Colonic mucosa (tissue), 4 donors: ENCODE data around the gene IGSF22. TPM values are rescaled to one million over a fixed set of nuclear protein-coding genes. Genes with fewer than 3 reads are reported as not detected.

Source experiments
- DNase-seq: peaks from one replicate; pipeline ENCODE4 v3.0.0-alpha.2; 2020
- H3K27ac ChIP-seq: fragments of 200-600 bp; one replicate; pipeline ENCODE4 v1.8.0; 2021
- H3K27me3 ChIP-seq: fragments of 200-600 bp; one replicate; pipeline ENCODE4 v1.8.0; 2021
- H3K36me3 ChIP-seq: fragments of 200-600 bp; one replicate; pipeline ENCODE4 v1.8.0; 2021
- H3K4me1 ChIP-seq: fragments of 200-600 bp; one replicate; pipeline ENCODE4 v1.8.0; 2021; ENCODE audit warnings: mild to moderate bottlenecking
- H3K4me3 ChIP-seq: fragments of 200-600 bp; one replicate; pipeline ENCODE4 v1.8.0; 2021
- H3K9ac ChIP-seq, 2 donors: one replicate each; pipeline ENCODE4 v1.7.0; 2013; ENCODE audit warnings: control low read depth in 2 of 2, low read depth in 2 of 2, low read length in 2 of 2
- H3K9me3 ChIP-seq: fragments of 200-600 bp; one replicate; pipeline ENCODE4 v1.8.0; 2021
- CTCF ChIP-seq: fragments of 200-600 bp; IDR thresholded peaks from one replicate; pipeline ENCODE4 v1.8.0; 2022; ENCODE audit warnings: antibody characterized with exemption, mild to moderate bottlenecking
- intact Hi-C: fragments of 100-400 bp; cut with DNase I; formaldehyde crosslinking; loops from one replicate; pipeline ENCODE4 v1.14.1; 2022
- total RNA-seq, 2 donors: library from RNA; stranded (reverse); fragmentation: NEBNext Ultra II Directional in 1 of 2; extraction: Animal tissue kit (Norgen Biotek cat#: 25700) in 1 of 2; gene quantifications; one replicate each; pipeline ENCODE4 v1.2.1, GENCODE V29; 2021
- donor health status: healthy.
- donor health status: DM: no; HTN: no; CAD: no.
- donor health status: DM: no; HTN: no; CAD: no.

Gene IGSF22
- total RNA-seq, 2 donors from 2014 or later, result 0.42 to 1.3 TPM

- Histone ChIP-seq H3K4me1 (no peaks in the 10 kb centered on the region), H3K36me3 (no peaks in the 10 kb centered on the region), H3K9ac (no peak overlapping the region), H3K27me3 (no peaks in the 10 kb centered on the region), H3K27ac (no peak overlapping the region), H3K4me3 (no peak overlapping the region), H3K9me3 (no peaks in the 10 kb centered on the region)
- DNase-seq, result no peak
- no peak for TF ChIP-seq CTCF
- intact Hi-C loops, result loop anchor here (10.0 kb wide), 2 partner anchors 185 to 615 kb away; no protein-coding TSS in a partner anchor
Measured at GRCh38 chr11:18730020-18730419, 4.0 kb upstream of the IGSF22 start.

- Histone ChIP-seq H3K4me1 (no peaks in the 10 kb centered on the region), H3K36me3 (no peaks in the 10 kb centered on the region), H3K27me3 (no peaks in the 10 kb centered on the region), H3K9me3 (no peaks in the 10 kb centered on the region), H3K9ac (no peak overlapping the region), H3K4me3 (no peak overlapping the region), H3K27ac (no peak overlapping the region)
- no peak for TF ChIP-seq CTCF
- no peak for DNase-seq
- intact Hi-C loops, result no loop called here
Measured at GRCh38 chr11:18729426-18729825, 3.4 kb upstream of the IGSF22 start.

- Histone ChIP-seq H3K9me3 (no peaks in the 10 kb centered on the region), H3K4me1 (no peaks in the 10 kb centered on the region)
- TF ChIP-seq CTCF, result no peak
Measured at GRCh38 chr11:18728658-18729057, 2.7 kb upstream of the IGSF22 start.

GRCh38 chr11:18727479-18728236 is 1.7 kb upstream of the IGSF22 start:
- H3K9me3 ChIP-seq, result no peaks in the 10 kb centered on the region
- no peaks in the 10 kb centered on the region for H3K27me3 ChIP-seq
- H3K4me1 ChIP-seq, result no peaks in the 10 kb centered on the region
- no peaks in the 10 kb centered on the region for H3K36me3 ChIP-seq
- H3K9ac ChIP-seq, result no peak overlapping the region
- peak; percentile 66 for TF ChIP-seq CTCF
- H3K27ac ChIP-seq, result no peak overlapping the region
- H3K4me3 ChIP-seq, result no peak overlapping the region
- peak; percentile 47 for DNase-seq
- intact Hi-C loops, result no loop called here

More at GRCh38 chr11:18728658-18729057, 2.7 kb upstream of the IGSF22 start:
- intact Hi-C loops, result no loop called here
- Histone ChIP-seq H3K27me3 (no peaks in the 10 kb centered on the region), H3K4me3 (no peak overlapping the region), H3K9ac (no peak overlapping the region), H3K36me3 (no peaks in the 10 kb centered on the region), H3K27ac (no peak overlapping the region)
- no peak for DNase-seq

GRCh38 chr11:18723991-18724390 is 2.0 kb downstream of the IGSF22 start:
- TF ChIP-seq CTCF, result no peak
- Histone ChIP-seq H3K9ac (no peak overlapping the region), H3K4me3 (no peak overlapping the region), H3K27me3 (no peaks in the 10 kb centered on the region), H3K36me3 (no peaks in the 10 kb centered on the region), H3K4me1 (no peaks in the 10 kb centered on the region), H3K9me3 (no peaks in the 10 kb centered on the region), H3K27ac (no peak overlapping the region)
- DNase-seq, result no peak
- intact Hi-C loops, result no loop called here
